ENCODE results near the gene LEFTY2.

The LEFTY2 gene

DNA sequence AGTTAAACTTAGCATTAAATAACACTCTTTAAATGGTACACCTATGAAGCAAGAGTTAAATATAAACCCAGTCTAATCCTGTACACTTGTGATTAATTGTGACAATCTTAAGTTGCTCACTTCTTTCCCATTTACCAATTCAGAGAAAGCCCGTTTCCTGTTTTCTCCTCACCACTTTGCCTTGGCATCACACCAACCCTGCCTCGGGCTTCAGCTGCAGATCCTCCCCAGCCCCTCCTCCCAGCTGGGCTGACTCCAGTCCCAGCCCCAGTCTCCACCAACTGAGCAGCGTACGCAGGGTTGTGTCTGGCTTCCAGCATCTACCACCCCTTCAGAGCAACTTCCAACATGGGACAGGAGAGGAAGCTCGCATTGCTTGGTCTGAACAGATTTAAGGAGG is 21.1 kb downstream of the LEFTY2 start:
- no peak overlapping the region for H3K4me3 ChIP-seq (ENCODE audit: control insufficient read depth, low read depth, low read length)
- DNase-seq (ENCODE audit: low read depth), result peak; percentile 52
- TF ChIP-seq, protein P1, sequence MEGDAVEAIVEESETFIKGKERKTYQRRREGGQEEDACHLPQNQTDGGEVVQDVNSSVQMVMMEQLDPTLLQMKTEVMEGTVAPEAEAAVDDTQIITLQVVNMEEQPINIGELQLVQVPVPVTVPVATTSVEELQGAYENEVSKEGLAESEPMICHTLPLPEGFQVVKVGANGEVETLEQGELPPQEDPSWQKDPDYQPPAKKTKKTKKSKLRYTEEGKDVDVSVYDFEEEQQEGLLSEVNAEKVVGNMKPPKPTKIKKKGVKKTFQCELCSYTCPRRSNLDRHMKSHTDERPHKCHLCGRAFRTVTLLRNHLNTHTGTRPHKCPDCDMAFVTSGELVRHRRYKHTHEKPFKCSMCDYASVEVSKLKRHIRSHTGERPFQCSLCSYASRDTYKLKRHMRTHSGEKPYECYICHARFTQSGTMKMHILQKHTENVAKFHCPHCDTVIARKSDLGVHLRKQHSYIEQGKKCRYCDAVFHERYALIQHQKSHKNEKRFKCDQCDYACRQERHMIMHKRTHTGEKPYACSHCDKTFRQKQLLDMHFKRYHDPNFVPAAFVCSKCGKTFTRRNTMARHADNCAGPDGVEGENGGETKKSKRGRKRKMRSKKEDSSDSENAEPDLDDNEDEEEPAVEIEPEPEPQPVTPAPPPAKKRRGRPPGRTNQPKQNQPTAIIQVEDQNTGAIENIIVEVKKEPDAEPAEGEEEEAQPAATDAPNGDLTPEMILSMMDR (IDR thresholded peaks at IDR 0.05; ENCODE audit: control insufficient read depth, insufficient read depth, low read depth, low read length, missing control alignments), result no peak

DNA sequence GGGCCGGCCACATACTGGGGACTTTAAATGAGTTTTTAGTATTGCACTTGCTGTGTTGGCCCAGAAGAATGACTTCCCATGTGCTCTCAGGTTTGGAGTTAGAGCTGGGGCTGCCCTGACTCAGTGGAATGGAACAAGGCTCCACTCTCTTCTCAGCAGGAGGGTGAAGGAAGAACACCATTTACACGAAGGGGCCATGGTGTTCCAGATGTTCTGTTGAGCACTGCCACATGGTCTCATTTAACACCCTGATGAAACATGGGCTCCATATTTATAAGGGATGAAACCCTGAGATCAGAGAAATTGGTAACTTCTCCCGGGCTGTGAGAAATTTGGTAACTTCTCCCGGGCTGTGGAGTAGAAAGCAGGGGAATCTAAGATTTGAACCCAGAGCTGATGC is 22.7 kb downstream of the LEFTY2 start:
- no peak overlapping the region for H3K4me3 ChIP-seq (ENCODE audit: control insufficient read depth, low read depth, low read length)
- DNase-seq (ENCODE audit: low read depth), result no peak
- TF ChIP-seq, protein P1 (IDR thresholded peaks at IDR 0.05; ENCODE audit: control insufficient read depth, insufficient read depth, low read depth, low read length, missing control alignments), result no peak

DNA sequence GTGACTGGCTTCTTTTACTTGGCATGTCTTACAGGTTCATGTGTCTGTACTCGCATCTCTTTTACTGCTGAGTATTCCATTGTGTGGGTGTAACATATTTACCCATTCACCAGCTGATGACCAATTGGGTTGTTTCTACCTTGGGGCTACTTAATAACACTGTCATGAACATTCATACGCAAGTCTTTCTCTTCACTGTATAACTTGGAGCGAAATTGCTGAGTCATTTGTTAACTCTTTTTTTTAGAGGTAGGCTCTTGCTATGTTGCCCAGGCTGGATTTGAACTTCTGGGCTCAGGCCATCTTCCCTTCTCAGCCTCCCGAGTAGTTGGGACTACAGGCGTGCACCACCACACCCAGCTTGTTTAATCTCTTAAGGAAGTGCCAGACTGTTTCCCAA is 23.5 kb downstream of the LEFTY2 start:
- no peak for DNase-seq (ENCODE audit: low read depth)
- no peak overlapping the region for H3K4me3 ChIP-seq (ENCODE audit: control insufficient read depth, low read depth, low read length)
- TF ChIP-seq, protein P1 (IDR thresholded peaks at IDR 0.05; ENCODE audit: control insufficient read depth, insufficient read depth, low read depth, low read length, missing control alignments), result no peak

DNA sequence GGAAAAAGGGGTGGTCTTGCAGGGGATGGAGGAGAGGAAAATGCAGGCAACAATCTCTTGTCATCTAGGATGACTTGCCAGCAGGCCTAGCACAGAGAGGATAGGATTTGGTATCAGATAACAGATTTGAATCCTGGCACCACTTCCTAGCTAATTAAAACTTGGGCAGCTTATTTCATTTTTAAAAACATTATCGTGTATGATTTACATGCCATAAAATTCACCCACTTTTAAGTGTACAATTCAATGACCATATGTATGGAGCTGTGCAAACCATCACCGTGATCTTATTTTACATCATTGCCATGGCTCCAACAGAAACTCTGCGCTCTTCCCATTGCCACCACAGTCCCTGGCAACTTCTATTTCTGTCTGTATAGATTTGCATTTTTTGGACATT is 23.9 kb downstream of the LEFTY2 start:
- no peak overlapping the region for H3K4me3 ChIP-seq (ENCODE audit: control insufficient read depth, low read depth, low read length)
- TF ChIP-seq, protein P1 (IDR thresholded peaks at IDR 0.05; ENCODE audit: control insufficient read depth, insufficient read depth, low read depth, low read length, missing control alignments), result no peak
- DNase-seq (ENCODE audit: low read depth), result no peak

DNA sequence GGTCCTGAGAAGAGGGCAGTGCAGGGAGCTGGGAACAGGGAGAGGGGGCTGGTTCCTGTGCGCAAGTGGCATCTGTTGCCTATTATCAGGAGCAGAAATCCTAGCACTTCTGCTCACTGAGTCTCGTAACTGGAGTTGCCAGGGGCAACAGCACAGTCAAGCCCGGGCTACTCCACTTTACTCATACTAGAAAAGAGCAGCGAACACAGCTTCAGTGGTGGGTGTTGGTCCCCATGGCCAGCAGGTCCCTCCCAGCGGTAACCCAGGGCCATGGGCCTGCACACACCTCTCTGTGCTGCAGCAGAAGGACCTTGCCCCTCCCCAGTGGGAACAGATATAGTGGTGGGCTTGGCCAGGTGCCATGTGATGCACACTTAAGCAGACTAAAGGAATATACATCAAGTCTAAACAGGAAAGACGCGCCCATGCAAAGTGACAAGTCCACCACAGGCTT is 25.5 kb downstream of the LEFTY2 start:
- TF ChIP-seq, protein P1 (IDR thresholded peaks at IDR 0.05; ENCODE audit: control insufficient read depth, insufficient read depth, low read depth, low read length, missing control alignments), result no peak
- H3K4me3 ChIP-seq (ENCODE audit: control insufficient read depth, low read depth, low read length), result no peak overlapping the region
- no peak for DNase-seq (ENCODE audit: low read depth)

DNA sequence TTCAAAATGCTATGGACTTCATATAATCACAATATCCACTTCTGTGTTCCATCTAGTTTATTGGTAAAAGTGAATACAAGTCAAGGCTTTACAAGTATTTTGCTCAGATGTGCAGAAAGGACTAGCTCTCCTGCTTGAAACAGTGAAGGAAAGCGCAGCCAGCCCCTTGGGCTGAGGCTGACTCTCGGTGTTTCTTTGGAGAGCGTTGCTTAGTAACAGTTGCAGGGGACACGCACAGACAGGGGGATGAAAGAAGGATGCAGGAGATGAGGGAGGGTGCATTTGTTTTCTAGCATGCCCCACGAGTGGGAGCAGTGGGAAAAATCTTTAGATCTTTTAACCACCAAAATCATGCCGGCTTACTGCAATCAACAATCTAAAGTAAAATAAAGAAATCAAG is 26.1 kb downstream of the LEFTY2 start:
- no peak for DNase-seq (ENCODE audit: low read depth)
- H3K4me3 ChIP-seq (ENCODE audit: control insufficient read depth, low read depth, low read length), result no peak overlapping the region
- TF ChIP-seq, protein P1 (IDR thresholded peaks at IDR 0.05; ENCODE audit: control insufficient read depth, insufficient read depth, low read depth, low read length, missing control alignments), result no peak

DNA sequence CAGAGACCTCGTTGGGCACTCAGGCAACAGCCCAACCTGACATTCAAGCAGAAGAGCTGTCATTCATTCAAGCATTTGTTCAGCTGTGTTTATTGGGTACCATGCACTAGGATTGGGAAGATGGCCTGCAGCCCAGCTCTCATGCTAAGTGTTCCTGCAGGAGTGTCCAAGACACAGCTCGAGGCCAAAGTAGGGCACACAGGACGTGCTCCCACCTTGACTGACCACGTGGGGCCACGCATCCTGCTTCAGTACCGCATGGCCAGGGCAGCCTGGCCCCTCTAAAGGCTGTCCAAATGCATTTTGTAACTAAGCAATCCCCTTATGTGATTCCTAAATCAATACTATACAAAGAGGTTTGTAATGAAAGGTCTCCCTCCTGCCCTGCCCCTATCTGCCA is 26.6 kb downstream of the LEFTY2 start:
- DNase-seq (ENCODE audit: low read depth), result no peak
- TF ChIP-seq, protein P1 (IDR thresholded peaks at IDR 0.05; ENCODE audit: control insufficient read depth, insufficient read depth, low read depth, low read length, missing control alignments), result no peak
- no peak overlapping the region for H3K4me3 ChIP-seq (ENCODE audit: control insufficient read depth, low read depth, low read length)
